GM12864 (cell line): ENCODE data around the gene RAP2C.

Experiments used
- DNase-seq: peaks from one replicate; pipeline ENCODE4 v3.0.0-alpha.2; 2011; ENCODE audit warnings: low read depth
- H3K4me3 ChIP-seq: 2 replicates; pipeline ENCODE4 v1.5.1; 2011; ENCODE audit warnings: mild to moderate bottlenecking, low read depth, low read length, control low read depth
- TF ChIP-seq, protein P1 (sequence below): IDR thresholded peaks from 2 replicates; pipeline ENCODE4 v1.5.1; 2011; ENCODE audit warnings: low read depth, mild to moderate bottlenecking, moderate library complexity, low read length, control low read depth, inconsistent platforms; ENCODE audit errors: missing control alignments

RAP2C gene

DNA sequence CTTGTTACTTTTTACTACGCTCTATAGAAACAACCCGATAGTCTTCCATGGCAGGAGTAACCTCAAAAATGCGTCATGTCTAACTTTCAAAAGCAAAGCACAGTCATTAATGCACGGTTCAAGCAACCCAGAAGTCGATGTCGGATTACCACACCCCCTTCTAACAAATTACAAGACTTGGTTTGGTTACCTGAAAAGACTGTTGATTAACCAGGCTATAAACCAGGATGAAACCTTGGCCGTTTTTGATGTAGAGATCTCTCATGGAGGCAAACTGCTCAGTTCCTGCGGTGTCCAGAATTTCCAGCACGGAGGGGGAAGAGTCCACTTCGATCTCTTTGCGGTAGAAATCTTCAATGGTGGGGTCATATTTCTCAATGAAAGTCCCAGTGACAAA is 2.4 kb downstream of the RAP2C start:
- TF ChIP-seq, protein P1, sequence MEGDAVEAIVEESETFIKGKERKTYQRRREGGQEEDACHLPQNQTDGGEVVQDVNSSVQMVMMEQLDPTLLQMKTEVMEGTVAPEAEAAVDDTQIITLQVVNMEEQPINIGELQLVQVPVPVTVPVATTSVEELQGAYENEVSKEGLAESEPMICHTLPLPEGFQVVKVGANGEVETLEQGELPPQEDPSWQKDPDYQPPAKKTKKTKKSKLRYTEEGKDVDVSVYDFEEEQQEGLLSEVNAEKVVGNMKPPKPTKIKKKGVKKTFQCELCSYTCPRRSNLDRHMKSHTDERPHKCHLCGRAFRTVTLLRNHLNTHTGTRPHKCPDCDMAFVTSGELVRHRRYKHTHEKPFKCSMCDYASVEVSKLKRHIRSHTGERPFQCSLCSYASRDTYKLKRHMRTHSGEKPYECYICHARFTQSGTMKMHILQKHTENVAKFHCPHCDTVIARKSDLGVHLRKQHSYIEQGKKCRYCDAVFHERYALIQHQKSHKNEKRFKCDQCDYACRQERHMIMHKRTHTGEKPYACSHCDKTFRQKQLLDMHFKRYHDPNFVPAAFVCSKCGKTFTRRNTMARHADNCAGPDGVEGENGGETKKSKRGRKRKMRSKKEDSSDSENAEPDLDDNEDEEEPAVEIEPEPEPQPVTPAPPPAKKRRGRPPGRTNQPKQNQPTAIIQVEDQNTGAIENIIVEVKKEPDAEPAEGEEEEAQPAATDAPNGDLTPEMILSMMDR, result no peak
- DNase-seq, result no peak
- peak overlapping the region; percentile 79 for H3K4me3 ChIP-seq

DNA sequence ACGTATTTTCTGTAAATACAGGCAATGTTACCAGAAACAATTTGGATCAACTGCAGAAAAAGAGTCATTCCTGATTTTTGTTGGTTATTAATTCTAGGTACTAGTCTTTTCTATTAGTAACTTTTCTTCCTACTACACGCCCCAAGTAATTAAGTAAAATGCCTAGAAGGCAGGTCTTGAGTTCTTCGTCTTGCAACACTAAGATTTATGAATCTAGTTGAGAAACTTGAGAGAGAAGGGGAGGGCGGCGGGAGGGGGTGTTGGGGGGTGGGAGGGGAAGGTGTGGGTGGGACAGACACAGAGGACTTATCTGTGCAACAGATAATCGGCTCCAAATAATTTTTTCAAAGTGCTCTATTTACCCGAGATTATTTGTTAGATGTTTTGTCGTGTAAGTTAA is 3.0 kb downstream of the RAP2C start:
- DNase-seq, result no peak
- peak overlapping the region; percentile 79 for H3K4me3 ChIP-seq
- TF ChIP-seq, protein P1, result no peak

DNA sequence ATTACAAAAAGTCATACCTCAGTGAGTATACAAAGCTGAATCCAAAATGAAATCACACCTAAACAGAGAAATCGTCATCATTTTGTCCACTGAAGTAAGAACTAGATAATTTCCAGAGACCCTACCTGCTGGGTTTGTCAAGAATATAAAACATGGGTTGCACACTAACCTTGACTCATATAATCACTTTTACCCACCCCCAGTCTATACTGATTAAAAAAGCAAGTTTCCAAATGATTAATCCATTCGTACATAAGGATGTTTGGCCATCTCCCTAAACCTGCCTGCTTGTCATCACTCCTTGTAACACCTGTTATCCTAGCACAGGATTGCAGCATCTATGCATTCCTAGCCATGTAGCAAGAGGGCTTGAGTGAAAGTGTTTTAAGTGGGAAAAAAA is 4.7 kb downstream of the RAP2C start:
- no peak for DNase-seq
- no peak overlapping the region for H3K4me3 ChIP-seq
- TF ChIP-seq, protein P1, result no peak

DNA sequence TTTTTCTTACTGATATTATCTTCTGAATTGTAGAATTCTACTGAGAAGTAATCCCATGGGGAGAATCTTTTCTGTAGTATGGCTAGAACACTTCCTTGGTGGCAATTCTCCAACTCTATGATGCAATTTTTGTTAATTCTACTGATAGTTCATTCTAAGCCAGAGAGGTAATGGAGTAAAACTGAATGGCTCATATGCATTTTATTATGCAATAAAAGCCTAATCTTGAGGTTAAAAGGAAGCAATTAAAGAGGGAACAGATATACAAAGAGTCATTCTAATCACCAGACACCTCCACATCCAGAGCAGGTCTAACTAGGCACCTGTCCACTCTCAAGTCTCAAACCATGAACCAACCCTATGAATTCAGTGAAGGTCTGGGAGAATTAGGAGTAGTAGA is 9.7 kb downstream of the RAP2C start:
- TF ChIP-seq, protein P1, result no peak
- no peak for DNase-seq
- H3K4me3 ChIP-seq, result no peak overlapping the region

DNA sequence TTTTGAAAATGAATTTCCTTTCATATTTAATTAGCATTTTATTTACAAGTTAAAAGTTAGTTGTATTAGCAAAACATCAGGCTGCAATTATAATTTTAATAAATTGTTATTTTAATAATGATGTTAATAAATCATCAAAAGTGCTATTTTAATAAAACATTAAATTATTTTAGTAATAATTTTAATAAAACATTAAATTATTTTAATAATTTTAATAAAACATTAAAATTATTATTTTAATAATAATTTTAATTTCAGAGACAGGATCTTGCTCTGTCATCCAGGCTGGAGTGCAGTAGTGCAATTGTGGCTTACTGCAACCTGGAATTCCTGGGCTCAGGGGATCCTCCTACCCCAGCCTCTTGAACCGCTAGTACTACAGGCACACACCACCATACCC is 10.8 kb downstream of the RAP2C start:
- H3K4me3 ChIP-seq, result no peak overlapping the region
- DNase-seq, result no peak
- TF ChIP-seq, protein P1, result no peak

DNA sequence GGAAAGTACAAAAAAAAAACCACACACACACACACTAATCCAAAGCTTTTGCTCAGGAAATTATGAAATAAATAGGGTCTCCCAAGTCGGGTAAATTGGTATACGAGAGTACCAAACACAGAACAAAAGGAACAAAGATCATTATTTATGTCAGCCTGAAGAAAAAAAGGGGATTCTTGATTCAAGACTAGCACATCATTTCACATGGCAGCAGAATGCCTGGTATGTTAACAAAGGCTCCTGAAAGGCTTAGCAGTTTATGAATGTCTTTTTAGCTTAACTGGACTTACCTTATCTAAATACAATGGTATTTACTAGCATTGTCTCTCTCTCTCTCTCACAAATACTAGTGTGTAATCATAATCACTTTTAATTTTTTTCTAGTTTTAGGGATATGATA is 11.3 kb downstream of the RAP2C start:
- H3K4me3 ChIP-seq, result no peak overlapping the region
- DNase-seq, result no peak
- TF ChIP-seq, protein P1, result no peak

DNA sequence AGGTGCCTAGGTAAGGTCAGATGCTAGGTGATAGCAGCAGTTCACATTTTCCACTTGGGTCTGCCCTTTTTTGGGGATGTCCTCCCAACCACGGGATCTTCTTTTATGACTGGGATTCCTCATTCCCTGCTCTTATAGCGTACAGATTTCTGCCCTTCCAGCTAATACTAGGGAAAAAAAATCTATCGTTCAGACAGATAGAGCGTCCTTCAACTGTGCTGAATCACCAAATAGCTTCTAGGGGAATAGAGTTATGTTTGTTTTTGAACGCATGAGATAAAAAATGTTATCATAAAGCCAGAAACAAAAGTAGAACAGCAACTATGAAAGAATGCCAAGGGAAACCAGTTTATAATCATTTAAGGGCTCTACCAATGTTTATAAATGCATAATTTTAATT is 13.0 kb downstream of the RAP2C start:
- no peak for DNase-seq
- no peak overlapping the region for H3K4me3 ChIP-seq
- TF ChIP-seq, protein P1, result no peak
